IPS-11a (cell line): ENCODE results near the gene FRZB.
"Not testable (repeated sequence)": the region's sequence is repeated elsewhere in the genome, so short reads cannot be mapped to it uniquely, and the experiment has no call there.

Experiments used
- H3K4me3 ChIP-seq: one replicate; pipeline ENCODE4 v1.5.1; 2013; ENCODE audit warnings: low read depth, low read length, control low read depth

FRZB gene

DNA sequence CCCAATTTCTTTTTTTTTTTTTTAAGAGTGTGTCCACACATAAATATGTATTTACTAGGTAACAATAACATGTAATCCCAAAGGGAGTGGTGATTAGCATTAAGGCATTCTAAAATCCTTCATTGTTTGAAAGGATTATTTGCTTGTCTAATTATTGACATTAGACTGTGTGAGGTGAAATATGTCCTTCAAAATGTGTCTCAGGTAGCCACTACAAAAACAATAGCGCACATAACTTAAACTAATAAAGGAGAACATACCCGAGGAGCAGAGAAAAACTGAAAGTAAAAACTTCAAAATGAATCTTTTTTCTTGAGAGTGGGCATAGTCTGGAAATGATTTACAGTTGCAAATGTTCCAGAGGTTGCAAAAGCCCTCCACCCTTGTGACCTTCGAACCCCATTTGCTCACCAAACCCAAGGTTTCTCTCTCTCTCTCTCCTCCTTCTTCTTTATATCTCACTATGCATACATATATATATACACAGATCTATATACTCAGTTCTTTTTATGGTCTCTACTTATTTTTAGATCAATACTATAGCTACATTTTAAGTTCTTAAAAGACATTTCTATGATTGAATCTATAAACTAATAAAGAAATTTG is 24.4 kb upstream of the FRZB start:
- no peak overlapping the region for H3K4me3 ChIP-seq

DNA sequence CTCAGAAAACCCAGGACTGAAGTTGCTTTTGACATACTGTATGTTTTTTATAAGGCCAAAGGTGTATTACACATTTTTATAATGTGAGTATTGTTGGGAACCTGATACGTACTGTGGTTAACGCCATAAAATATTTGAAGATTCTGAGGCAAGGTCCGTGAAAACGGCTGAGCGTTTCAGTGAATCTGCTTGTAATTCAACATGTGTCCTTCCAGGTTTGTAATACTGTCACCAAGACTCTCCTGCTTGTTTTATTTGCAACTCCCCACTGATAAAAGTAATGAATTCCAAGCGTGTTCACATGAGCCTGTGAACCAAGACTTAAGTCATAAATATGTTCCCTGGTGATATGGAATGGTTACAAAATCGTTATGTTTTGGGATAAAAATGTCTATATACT is 23.9 kb upstream of the FRZB start:
- no peak overlapping the region for H3K4me3 ChIP-seq

DNA sequence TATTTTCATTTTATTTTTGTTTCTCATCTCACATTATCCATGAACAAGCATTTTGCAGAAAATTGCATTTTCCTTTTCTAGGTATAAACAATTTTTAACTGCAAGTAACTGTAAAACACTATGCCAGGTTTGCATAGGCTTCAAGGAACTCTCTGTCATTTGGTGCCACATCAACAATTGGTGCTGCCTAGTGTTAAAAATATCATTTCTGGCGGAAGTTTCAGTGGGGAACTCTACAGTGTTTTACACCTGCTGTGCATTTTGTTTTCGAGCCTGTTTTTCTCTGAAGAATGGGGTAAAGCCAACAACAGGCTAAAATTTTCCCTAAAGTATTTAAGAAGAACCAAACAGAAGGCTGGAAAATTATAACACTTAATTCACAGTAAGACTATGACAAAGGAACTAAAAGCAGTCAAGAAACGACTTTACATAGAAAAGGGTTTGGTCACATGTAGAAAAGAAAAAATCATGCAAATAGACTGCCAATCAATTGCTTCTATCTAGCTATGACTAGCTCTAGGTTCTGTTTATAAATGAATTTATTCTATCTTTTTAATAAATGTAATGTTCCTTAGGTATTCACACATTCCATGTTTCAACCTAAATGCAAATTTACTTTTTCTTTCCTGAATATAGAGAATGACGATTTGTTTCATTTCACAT is 21.4 kb upstream of the FRZB start:
- H3K4me3 ChIP-seq: no peak overlapping the region

DNA sequence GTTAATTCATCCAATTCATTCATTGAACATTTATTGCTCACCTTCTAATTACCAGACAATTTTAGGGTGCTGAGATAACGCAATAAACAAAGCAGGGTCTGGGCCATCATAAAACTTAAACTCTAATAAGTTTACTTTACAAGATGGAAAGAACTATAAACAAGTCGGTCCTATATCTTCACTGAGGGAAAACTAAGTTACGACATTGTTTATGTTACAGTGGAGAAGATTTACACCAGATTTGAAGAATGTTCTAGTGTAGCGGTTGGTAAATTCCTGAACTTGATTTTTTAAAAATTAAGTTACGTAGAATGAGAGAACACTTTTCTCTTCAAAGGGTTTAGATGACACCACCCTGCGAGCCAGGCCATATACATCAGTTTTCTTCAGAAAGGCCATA is 20.7 kb upstream of the FRZB start:
- no peak overlapping the region for H3K4me3 ChIP-seq

DNA sequence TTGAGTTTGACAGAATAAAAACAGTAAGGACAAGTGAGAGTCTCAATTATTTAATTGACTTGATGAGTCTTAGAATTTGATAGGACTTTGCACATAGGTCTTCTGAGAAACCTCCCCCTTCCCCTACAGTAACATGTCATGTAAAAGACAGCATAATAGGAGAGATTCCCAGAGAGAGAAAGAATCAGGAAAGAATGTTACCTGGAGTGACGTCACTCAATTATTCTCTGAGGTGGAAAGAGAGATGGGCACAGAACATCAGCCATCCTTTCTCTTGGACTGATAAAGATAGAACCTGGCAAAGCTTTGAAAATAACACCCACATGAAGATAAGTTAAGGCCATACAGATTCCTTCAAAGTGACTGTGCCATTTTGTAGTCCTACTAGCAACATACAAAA is 19.3 kb upstream of the FRZB start:
- H3K4me3 ChIP-seq: no peak overlapping the region

DNA sequence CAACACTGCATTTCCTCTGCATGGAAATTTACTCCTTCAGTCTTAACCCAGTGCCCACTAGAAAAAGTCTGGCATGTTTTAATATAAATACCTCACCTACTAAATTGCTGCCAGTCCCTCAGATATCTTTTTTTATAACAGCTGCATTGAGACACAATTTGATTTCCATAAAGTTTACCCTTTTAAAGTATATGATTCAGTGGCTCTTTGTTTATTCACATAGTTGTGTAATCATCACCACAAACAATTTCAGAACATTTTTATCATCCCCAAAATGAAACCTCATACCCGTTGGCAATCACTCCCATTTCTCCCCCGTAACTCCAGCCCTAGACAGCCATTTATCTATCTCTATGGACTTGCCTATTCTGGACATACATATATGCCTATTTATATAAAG is 17.0 kb upstream of the FRZB start:
- no peak overlapping the region for H3K4me3 ChIP-seq

DNA sequence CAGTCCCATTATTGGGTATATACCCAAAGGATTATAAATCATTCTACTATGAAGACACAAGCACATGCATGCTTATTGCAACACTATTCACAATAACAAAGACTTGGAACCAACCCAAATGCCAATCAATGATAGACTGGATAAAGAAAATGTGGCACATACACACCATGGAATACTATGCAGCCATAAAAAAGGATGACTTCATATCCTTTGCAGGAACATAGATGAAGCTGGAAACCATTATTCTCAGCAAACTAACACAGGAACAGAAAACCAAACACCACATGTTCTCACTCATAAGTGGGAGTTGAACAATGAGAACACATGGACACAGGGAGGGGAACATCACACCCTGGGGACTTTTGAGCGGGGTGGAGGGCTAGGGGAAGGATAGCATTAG is 13.7 kb upstream of the FRZB start:
- H3K4me3 ChIP-seq: not testable (repeated sequence)

DNA sequence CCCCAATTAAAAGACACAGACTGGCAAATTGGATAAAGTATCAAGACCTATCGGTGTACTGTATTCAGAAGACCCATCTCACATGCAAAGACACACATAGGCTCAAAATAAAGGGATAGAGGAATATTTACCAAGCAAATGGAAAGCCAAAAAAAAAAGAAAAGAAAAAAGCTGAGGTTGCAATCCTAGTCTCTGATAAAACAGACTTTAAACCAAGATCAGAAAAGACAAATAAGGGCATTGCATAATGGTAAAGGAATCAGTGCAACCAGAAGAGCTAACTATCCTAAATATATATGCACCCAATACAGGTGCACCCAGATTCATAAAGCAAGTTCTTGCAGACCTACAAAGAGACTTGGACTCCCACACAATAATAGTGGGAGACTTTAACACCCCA is 10.2 kb upstream of the FRZB start:
- not testable (repeated sequence) for H3K4me3 ChIP-seq

DNA sequence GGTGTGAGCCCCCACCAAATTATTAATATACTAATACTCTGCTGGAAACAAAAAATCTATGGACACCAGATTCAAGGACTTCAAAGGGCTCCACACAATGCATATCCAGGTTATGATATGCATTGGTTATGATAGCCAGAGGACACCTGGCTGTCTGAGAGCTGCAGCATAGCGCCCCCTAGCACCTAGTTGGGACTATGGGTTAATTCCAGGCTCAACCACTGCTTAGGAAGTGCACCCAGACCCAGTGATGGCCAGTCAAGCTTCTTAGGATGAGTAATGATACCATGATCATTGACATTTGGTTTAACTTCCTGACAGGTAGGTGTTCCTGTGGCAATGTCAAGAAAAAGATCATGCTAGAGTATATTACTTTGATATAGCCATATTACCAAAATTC is 3.8 kb upstream of the FRZB start:
- H3K4me3 ChIP-seq: no peak overlapping the region

DNA sequence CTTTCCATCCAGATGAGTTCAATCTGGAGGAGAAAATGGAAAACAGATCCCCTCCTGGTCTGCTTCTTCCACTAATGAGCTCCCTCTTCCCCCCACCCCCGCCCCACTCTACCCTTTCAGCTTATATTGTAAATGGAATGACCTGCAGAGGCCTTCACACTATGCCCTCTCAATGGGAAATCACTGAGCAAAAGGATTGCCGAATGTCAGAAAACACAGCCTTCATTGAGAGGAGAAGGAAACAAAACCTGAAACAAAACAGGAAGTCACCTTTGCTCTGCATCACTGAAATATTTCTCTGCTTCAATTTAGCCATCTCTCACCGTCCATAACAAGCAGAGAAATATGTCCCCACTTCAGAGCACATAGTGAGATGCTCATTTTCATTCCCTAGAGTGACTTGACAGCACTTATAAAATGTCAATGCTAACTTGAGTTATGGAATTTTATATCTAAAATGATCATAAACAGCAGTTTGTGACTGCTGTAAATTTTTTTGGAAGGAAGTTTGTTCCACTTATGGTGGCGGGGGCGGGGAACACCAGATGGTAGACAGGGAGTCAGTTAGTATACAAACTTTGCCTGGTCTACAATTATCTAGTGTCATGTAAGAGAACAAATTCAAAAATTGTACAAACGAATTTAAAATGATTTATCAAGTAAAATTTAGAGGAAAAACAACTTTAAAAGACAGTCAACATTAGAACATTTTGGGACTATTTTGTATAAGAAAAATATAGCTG is 1.8 kb upstream of the FRZB start:
- no peak overlapping the region for H3K4me3 ChIP-seq

DNA sequence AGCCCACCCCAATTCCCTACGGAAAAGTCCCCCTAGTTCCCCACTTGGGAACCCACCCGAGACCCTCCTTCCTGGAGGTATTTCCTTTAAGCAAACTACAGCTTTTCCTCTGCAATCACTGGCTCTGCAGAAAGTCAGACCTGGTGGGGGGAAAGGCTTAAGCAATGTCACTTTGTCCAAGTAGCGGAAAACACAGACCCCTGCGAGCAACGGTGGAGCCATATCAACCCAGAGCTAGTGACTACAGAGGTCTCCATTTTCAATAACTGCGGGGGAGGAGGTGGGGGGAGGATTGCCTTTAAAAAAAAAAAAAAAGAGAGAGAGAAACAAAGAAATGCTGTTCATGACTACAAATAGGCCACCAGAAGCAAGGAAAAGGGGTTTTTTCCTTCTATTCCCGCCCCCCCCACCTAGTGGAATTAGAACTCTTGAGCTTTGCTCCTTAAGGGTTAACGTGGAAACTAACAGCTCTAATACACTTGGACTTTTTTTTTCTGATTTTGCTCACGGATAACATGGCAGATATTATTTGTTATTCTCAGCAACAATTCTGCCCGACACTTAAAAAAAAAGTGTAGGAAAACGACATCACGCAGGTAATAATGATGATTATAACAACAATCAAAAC is 1.1 kb upstream of the FRZB start:
- H3K4me3 ChIP-seq: peak overlapping the region; percentile 64

DNA sequence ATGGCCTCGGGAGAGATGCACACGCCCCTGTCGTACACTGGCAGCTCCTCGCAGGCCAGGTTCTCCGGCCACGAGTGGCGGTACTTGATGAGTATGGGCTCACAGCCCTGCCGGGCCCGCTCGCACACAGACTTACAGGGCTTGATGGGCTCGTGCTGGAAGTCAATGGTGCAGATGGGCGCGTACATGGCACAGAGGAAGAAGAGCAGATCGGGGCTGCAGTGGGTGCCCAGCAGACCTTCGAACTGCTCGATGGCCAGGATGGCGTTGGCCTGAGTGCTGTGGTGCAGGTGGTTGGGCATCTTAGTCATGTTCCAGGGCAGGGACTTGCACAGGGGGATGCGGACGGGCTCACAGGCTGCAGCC is 359 bp downstream of the FRZB start:
- peak overlapping the region; percentile 64 for H3K4me3 ChIP-seq

DNA sequence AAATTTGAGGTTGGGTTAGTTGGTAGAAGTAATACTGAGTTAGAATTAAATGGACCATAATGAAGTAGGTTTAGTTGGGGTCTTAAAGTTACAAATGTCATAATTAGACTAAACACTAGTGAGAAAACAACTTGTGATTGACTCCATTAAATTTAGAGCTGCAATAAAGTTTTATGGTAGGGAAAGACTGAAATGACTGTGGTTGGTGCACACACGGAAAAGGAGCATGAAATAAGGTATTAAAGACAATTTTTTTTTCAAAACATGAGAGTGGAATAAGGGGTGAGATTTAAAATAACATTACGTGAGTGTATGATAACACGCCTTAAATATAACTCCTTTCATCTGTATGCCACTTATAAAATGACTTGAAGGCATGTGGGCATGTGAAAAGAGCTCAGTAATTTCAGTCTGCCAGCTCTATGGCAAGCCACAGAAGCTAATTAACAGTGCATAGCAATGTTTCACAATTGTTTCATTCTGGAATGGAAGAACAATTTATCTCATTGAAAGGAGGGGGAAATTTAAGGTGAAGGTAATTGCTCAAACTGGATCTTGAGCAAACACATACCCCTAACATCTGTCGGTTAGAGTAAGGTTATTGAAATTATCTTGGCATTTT is 1.4 kb downstream of the FRZB start:
- H3K4me3 ChIP-seq: no peak overlapping the region

DNA sequence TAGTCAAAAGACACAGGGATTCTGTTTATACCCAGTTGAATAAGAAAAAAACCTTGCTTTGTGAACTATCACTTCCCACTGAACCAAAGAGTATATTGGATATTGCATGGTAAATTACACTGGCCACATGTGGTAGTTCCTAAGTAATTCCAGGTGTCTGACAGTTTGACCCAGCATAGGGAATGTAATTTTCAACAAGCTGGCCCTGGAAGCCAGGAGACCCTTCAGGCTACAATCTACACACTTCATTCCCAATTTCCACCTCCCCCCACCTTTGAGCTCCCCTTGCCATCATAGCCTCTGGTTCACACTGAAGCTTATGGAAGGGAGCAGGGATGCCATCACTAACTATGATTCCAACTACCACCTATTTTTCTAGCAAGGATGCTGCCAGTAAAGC is 2.8 kb downstream of the FRZB start:
- H3K4me3 ChIP-seq: no peak overlapping the region

DNA sequence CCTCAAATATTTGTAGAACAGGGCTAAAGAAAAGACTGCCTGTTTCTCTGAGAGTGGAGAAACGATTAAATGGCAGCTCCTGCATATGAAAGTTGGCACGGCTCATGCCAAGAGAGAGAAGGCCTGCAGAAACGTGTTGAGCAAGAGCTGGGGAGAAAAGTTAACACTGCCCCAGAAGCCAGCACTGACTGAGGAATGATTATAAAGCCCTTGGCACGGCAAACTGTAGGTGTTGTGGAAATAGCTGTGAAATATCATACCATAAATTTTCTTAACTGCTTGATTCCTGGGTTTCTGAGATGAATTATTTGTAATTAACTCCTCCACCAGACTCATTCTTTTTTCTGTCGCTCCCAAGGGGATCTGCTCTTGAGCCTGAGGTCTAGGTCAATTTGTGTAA is 4.3 kb downstream of the FRZB start:
- H3K4me3 ChIP-seq: no peak overlapping the region

DNA sequence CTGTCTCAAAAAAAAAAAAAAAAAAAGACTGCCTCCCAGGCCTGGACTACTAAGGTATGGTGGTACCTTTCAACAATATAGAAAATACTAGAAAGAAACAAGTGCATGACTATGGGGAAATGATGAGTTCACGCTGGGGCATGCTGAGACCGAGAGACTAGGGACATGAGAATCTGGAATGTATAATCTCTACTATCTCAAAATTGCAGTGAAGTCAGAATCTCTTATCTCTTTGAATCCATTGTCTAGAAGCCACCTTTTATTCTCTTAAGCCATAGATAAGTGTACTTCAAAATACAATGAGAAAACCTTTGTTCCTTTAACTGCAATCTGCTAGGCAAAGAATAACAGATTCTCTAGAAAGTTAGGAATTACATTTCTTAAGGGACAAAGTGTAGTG is 5.6 kb downstream of the FRZB start:
- no peak overlapping the region for H3K4me3 ChIP-seq

DNA sequence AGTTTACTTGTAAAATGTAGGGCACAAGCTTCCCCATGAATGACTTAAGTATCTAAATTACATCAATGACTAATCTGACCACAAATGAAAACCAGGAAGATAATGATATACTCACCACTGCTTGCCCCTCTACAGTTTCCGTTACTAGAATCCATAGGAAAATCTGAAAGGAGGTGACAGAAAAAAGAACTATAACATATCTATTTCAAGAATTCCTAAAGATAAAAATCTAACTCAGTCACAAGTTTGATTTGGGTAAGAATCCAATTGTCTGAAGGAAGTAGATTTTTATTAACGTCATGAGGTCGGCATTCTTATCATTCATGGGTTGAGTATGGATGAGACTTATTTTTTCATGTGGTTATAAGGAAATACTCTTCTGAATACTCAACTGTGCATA is 7.8 kb downstream of the FRZB start:
- no peak overlapping the region for H3K4me3 ChIP-seq

DNA sequence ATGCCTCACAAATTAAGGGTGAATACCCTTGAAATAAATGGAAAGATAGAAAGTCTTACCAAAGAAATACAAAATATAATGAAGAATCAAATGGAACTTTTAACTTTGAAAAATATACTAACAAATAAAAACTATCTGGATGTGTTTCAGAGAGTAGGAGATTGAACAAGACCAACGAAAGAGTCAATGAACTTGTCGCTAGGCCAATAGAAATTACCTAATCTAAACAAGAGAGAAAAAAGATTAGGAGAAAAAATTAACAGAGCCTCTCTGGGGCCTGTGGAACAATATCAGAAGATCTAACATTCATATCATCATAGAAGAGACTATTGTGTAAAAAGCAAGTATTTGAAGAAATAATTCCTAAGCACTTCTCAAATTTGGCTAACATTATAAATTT is 11.1 kb downstream of the FRZB start:
- H3K4me3 ChIP-seq: no peak overlapping the region

DNA sequence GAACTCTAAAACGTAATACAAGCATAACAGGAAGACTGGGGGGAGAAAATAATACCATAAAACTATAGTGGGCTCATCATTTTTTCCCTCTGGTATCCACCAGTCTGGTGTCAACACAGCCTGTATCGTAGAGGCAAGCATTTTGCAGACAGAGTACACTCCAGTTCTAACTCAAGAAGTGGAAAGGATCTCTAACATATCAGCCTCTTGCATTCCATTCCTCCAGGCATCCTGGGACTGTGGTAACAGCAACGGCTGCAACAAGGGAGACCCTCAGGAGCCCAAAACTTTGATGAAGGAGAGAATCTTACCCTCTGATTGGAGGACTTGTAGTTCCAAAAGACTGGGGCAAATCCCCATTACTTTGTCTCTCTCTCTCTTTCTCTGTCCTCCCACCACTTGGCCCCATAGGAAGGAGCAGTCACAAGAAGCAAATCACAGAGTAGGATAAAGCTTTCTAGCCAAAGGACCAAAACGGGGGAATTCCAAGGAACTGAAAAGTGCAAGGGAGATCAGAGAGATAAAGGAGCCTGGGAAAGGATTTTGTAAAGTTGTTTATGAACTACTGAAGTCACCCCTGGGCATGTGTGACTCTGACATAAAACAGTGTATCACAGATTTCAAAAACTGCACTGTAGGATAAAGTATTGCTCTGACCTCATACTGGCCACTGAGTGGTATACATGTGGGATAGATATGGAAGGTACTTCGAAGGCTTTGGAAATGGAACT is 11.9 kb downstream of the FRZB start:
- H3K4me3 ChIP-seq: no peak overlapping the region

DNA sequence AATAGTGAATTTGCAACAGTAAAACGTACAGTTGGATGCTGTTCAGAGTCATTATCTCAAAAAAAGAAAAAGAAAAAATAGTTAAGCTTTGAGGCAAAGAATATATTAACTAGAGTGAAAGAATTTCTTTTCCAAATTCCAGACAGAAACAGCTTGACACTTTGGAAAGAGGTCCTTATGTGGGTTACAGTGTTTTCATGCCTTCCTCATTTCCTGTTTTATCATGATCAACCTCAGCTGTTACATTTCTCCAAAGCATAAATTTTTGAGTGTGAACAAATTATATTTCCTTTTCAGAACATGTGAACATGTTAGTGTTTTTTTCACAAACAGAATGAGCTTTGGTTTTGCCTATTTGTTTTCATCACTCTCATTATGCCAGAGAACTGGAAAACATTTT is 13.6 kb downstream of the FRZB start:
- no peak overlapping the region for H3K4me3 ChIP-seq

DNA sequence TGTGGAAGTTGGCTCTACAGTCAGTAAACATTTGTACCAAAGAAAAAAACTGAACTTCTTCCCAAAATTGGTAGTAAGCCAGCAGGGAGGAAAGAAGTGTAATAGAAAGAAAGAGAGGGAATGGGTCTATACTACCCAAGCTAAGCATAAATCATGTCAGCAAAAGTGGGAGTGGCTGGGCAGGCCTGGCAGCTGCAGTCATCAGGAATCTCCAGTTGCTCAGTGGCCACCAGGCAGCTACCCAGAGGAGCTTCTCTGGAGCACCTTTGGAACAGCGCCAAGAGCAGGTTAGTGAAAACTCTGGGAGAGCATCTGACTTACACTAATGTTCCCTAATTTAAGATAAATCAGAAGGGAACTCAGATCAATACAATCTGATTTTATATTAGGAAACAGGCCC is 14.3 kb downstream of the FRZB start:
- H3K4me3 ChIP-seq: no peak overlapping the region
